HCT116 (cell line): ENCODE data around the gene SLC44A5. TPM values are rescaled to one million over a fixed set of nuclear protein-coding genes. Genes with fewer than 3 reads are reported as not detected.

Experiments used
- ATAC-seq: fragments of 200-7000 bp; cut with Tn5 transposase; 2 replicates; pipeline ENCODE4 v1.9.1; 2020; ENCODE audit warnings: mild to moderate bottlenecking, moderate library complexity
- BruUV-seq: library from RNA; stranded (reverse); fragments of 400-500 nt; replicated peaks from 2 replicates; lab custom pipeline; 2021; lab: Mats Ljungman, UMichigan
- CTCF ChIA-PET: fragments of 300-600 bp; sonication (Branson Sonifier 250); formaldehyde crosslinking; loops from one replicate; lab custom pipeline; 2021; ENCODE audit warnings: antibody characterized with exemption; lab: Charles Lee
- POLR2A ChIA-PET: fragments of 300-600, 350-600 bp; sonication (Branson Sonifier 250); formaldehyde crosslinking; loops from one replicate; lab custom pipeline; 2021; ENCODE audit warnings: antibody characterized with exemption; lab: Charles Lee
- RAD21 ChIA-PET, 2 experiments: fragments of 300-600 bp; sonication (Branson Sonifier 250); formaldehyde crosslinking; loops; one replicate each; lab custom pipeline; 2023; ENCODE audit warnings: low total read pairs in 2 of 2; ENCODE audit not compliant: uncharacterized antibody in 2 of 2, unreplicated experiment in 2 of 2, low non-redundant PET in 1 of 2; lab: Charles Lee
- DNase-seq: peaks from one replicate; pipeline ENCODE4 v3.0.0-alpha.2; 2010; ENCODE audit warnings: low read depth, low spot score
- H2AFZ ChIP-seq: fragments of 200-600 bp; shearing (Covaris generic), sonication (generic); 2 replicates; pipeline ENCODE4 v1.6.1; 2017; ENCODE audit warnings: low read depth, mixed run types, mixed read lengths, antibody characterized with exemption, low read length; ENCODE audit not compliant: poor library complexity, severe bottlenecking
- H3K27ac ChIP-seq: 2 replicates; pipeline ENCODE4 v1.5.1; 2012; ENCODE audit warnings: low read depth, low read length
- H3K27me3 ChIP-seq: fragments of 200-600 bp; sonication (generic); 2 replicates; pipeline ENCODE4 v1.6.1; 2016; ENCODE audit warnings: mixed run types, low read length, mixed read lengths; ENCODE audit not compliant: insufficient read depth
- H3K36me3 ChIP-seq, 2 experiments: fragments of 200-500 bp in 1 of 2; fragments of 200-600 bp in 1 of 2; sonication (Bioruptor generic) in 1 of 2; sonication (generic) in 1 of 2; 2 replicates each; pipeline versions ENCODE4 v1.5.1 to v1.6.1; 2014 to 2016; ENCODE audit warnings: low read length in 2 of 2, inconsistent platforms in 1 of 2, mixed read lengths in 1 of 2, mixed run types in 1 of 2; ENCODE audit not compliant: insufficient read depth in 2 of 2, control insufficient read depth in 1 of 2
- H3K4me1 ChIP-seq, 2 experiments: fragments of 200-600 bp in 1 of 2; sonication (generic) in 1 of 2; 2 replicates each; pipeline versions ENCODE4 v1.5.1 to v1.6.1; 2012 to 2017; ENCODE audit warnings: low read length in 2 of 2, inconsistent platforms in 1 of 2, mild to moderate bottlenecking in 1 of 2, mixed read lengths in 1 of 2, mixed run types in 1 of 2, moderate library complexity in 1 of 2; ENCODE audit not compliant: insufficient read depth in 2 of 2, control insufficient read depth in 1 of 2
- H3K4me2 ChIP-seq: fragments of 200-600 bp; sonication (generic); 2 replicates; pipeline ENCODE4 v1.6.1; 2017; ENCODE audit warnings: mixed run types, low read length, mixed read lengths
- H3K4me3 ChIP-seq, 2 experiments: fragments of 200-600 bp in 1 of 2; sonication (generic) in 1 of 2; replicated peaks in 1 of 2; 2 replicates each; pipeline ENCODE4 v1.5.1; 2011 to 2016; ENCODE audit warnings: low read length in 2 of 2, control low read depth in 1 of 2, low read depth in 1 of 2, mild to moderate bottlenecking in 1 of 2, mixed read lengths in 1 of 2, mixed run types in 1 of 2
- H3K79me2 ChIP-seq: fragments of 200-600 bp; sonication (generic); 2 replicates; pipeline ENCODE4 v1.6.1; 2017; ENCODE audit warnings: mild to moderate bottlenecking, mixed run types, low read length, moderate library complexity, mixed read lengths; ENCODE audit not compliant: insufficient read depth
- H3K9ac ChIP-seq: fragments of 200-600 bp; sonication (generic); 2 replicates; pipeline ENCODE4 v1.6.1; 2016; ENCODE audit warnings: low read length, mixed read lengths
- H3K9me2 ChIP-seq: fragments of 200-600 bp; sonication (generic), shearing (Covaris generic); 2 replicates; pipeline ENCODE4 v1.6.1; 2017; ENCODE audit warnings: mixed run types, mild to moderate bottlenecking, moderate library complexity; ENCODE audit not compliant: insufficient read depth
- H3K9me3 ChIP-seq, 2 experiments: fragments of 200-500 bp in 1 of 2; fragments of 200-600 bp in 1 of 2; sonication (Bioruptor generic) in 1 of 2; sonication (generic) in 1 of 2; 2 replicates each; pipeline ENCODE4 v1.6.1; 2014 to 2017; ENCODE audit warnings: low read length in 2 of 2, mixed read lengths in 2 of 2, inconsistent platforms in 1 of 2, low read depth in 1 of 2, mild to moderate bottlenecking in 1 of 2, mixed run types in 1 of 2, moderate library complexity in 1 of 2; ENCODE audit not compliant: control insufficient read depth in 1 of 2, insufficient read depth in 1 of 2
- H4K20me1 ChIP-seq: fragments of 200-600 bp; sonication (generic), shearing (Covaris generic); 2 replicates; pipeline ENCODE4 v1.6.1; 2017; ENCODE audit warnings: mixed run types, mild to moderate bottlenecking, moderate library complexity; ENCODE audit not compliant: insufficient read depth
- ATF3 ChIP-seq: IDR thresholded peaks from 2 replicates; pipeline ENCODE4 v1.6.1; 2012
- CBX3 ChIP-seq: IDR thresholded peaks from 2 replicates; pipeline ENCODE4 v1.6.1; 2012; ENCODE audit warnings: low read depth
- EZH2 ChIP-seq: fragments of 200-600 bp; sonication (generic); IDR thresholded peaks from 2 replicates; pipeline ENCODE4 v1.6.1; 2017; ENCODE audit warnings: antibody characterized with exemption, mixed run types
- EZH2phosphoT487 ChIP-seq: fragments of 200-600 bp; IDR thresholded peaks from 2 replicates; pipeline ENCODE4 v1.6.1; 2018; ENCODE audit warnings: antibody characterized with exemption, borderline replicate concordance
- POLR2A ChIP-seq: IDR thresholded peaks from 2 replicates; pipeline ENCODE4 v1.7.0; 2011; ENCODE audit warnings: borderline replicate concordance; ENCODE audit not compliant: insufficient read depth, insufficient read length; ENCODE audit errors: extremely low read depth
- SIN3A ChIP-seq: IDR thresholded peaks from 2 replicates; pipeline ENCODE4 v1.6.1; 2012; ENCODE audit warnings: low read depth
- SRF ChIP-seq: IDR thresholded peaks from 2 replicates; pipeline ENCODE4 v1.6.1; 2012; ENCODE audit warnings: low read depth
- ZBTB33 ChIP-seq: IDR thresholded peaks from 2 replicates; pipeline ENCODE4 v1.6.1; 2011; ENCODE audit warnings: mild to moderate bottlenecking, low read length, moderate library complexity; ENCODE audit not compliant: insufficient replicate concordance; ENCODE audit errors: extremely low read depth
- ZFX ChIP-seq: fragments of 450-650 bp; IDR thresholded peaks from 2 replicates; pipeline ENCODE4 v1.6.1; 2017
- ZNF274 ChIP-seq: fragments of 200-500 bp; sonication (Bioruptor generic); IDR thresholded peaks from 2 replicates; pipeline ENCODE4 v1.6.1; 2014; ENCODE audit warnings: mild to moderate bottlenecking, low read depth, low read length, inconsistent platforms
- intact Hi-C: fragments of 100-400 bp; cut with micrococcal nuclease; formaldehyde crosslinking; loops from 2 replicates; pipeline ENCODE4 v1.10.0; 2022
- total RNA-seq: library from RNA; stranded (reverse); gene quantifications from one replicate; pipeline ENCODE4 v1.2.1, GENCODE V29; 2021; ENCODE audit not compliant: unreplicated experiment

SLC44A5 gene
- total RNA-seq, 1 experiment from 2014 or later: 2.4 TPM

GRCh38 chr1:75327395-75327794 is 283.5 kb downstream of the SLC44A5 start:
- CTCF ChIA-PET: no interaction called here

More at GRCh38 chr1:75327395-75327794, 283.5 kb downstream of the SLC44A5 start:
- DNase-seq (no peak), ATAC-seq (no peak)
- Histone ChIP-seq H3K79me2 (no peaks in the 10 kb centered on the region), H3K4me1 (no peaks in the 10 kb centered on the region), H3K4me2 (no peak overlapping the region), H3K9ac (no peak overlapping the region), H3K27ac (no peak overlapping the region), H2AFZ (no peak overlapping the region), H3K9me2 (no peaks in the 10 kb centered on the region), H3K27me3 (no peaks in the 10 kb centered on the region), H4K20me1 (no peaks in the 10 kb centered on the region; the same call in 1 of the 2 replicates), H3K9me3 (no peaks in the 10 kb centered on the region), H3K36me3 (no peaks in the 10 kb centered on the region), H3K4me3 (no peak overlapping the region)
- ChIA-PET RAD21 (no interaction called here), POLR2A (no interaction called here)
- TF ChIP-seq SIN3A (no peak), SRF (no peak), ZBTB33 (no peak), CBX3 (no peak), ATF3 (no peak), EZH2 (no peak), ZFX (no peak), EZH2phosphoT487 (no peak), ZNF274 (no peak), POLR2A (no peak)
- no TSS peak for BruUV-seq
- intact Hi-C loops: no loop called here
